Peyer's patch (tissue), 4 donors: Measurements from ENCODE around the gene BIRC7. TPM values are rescaled to one million over a fixed set of nuclear protein-coding genes. Genes with fewer than 3 reads are reported as not detected.

ENCODE experiments used
- DNase-seq, 3 donors: peaks; one replicate each; pipeline ENCODE4 v3.0.0-alpha.2; 2017 to 2019
- H3K27ac ChIP-seq, 4 donors: fragments of 200-600 bp; sonication (generic); one replicate each; pipeline ENCODE4 v1.5.1; 2016 to 2019
- H3K27me3 ChIP-seq, 2 donors: fragments of 200-600 bp; sonication (generic); one replicate each; pipeline ENCODE4 v1.5.1; 2019
- H3K36me3 ChIP-seq, 3 donors: fragments of 200-600 bp; sonication (generic); one replicate each; pipeline ENCODE4 v1.5.1; 2016 to 2019
- H3K4me1 ChIP-seq, 4 donors: fragments of 200-600 bp; sonication (generic); one replicate each; pipeline ENCODE4 v1.5.1; 2016 to 2019
- H3K4me3 ChIP-seq, 4 donors: fragments of 200-600 bp; sonication (generic); 1 replicate in 3 of 4; 2 replicates in 1 of 4; pipeline ENCODE4 v1.5.1; 2016 to 2019; ENCODE audit warnings: mild to moderate bottlenecking in 1 of 4
- H3K9me3 ChIP-seq, 4 donors: fragments of 200-600 bp; sonication (generic); one replicate each; pipeline ENCODE4 v1.5.1; 2016 to 2019; ENCODE audit warnings: mild to moderate bottlenecking in 1 of 4
- CTCF ChIP-seq, 6 experiments: fragments of 450-650 bp in 4 of 6; fragments of 200-600 bp in 2 of 6; sonication (generic) in 1 of 6; IDR thresholded peaks; one replicate each; pipeline ENCODE4 v1.5.1; 2017 to 2019; ENCODE audit warnings: antibody characterized with exemption in 6 of 6, mild to moderate bottlenecking in 3 of 6, moderate library complexity in 1 of 6
- POLR2A ChIP-seq, 2 donors: fragments of 450-650 bp; IDR thresholded peaks; one replicate each; pipeline ENCODE4 v1.5.1; 2017; ENCODE audit warnings: antibody characterized with exemption in 2 of 2, mild to moderate bottlenecking in 2 of 2, moderate library complexity in 2 of 2
- total RNA-seq, 4 donors: library from RNA; depleted of rRNA; stranded (reverse); fragments of >200 nt; gene quantifications; one replicate each; pipeline ENCODE4 v1.1.0, GENCODE V29; 2016

Gene BIRC7
- total RNA-seq, 4 donors from 2014 or later = not detected

GRCh38 chr20:63233061-63233344 is 2.7 kb upstream of the BIRC7 start:
- no peaks in the 10 kb centered on the region for H3K27me3 ChIP-seq
- TF ChIP-seq POLR2A (IDR thresholded peaks at IDR 0.05) = no peak
- no peak for TF ChIP-seq CTCF (IDR thresholded peaks at IDR 0.05)

GRCh38 chr20:63233924-63234323 is 1.8 kb upstream of the BIRC7 start:
- no peaks in the 10 kb centered on the region for H3K27me3 ChIP-seq
- no peak for TF ChIP-seq POLR2A (IDR thresholded peaks at IDR 0.05)
- no peak for TF ChIP-seq CTCF (IDR thresholded peaks at IDR 0.05)
- H3K4me1 ChIP-seq = no peaks in the 10 kb centered on the region
- H3K9me3 ChIP-seq = no peaks in the 10 kb centered on the region
- DNase-seq = no peak
- no peaks in the 10 kb centered on the region for H3K36me3 ChIP-seq
- H3K4me3 ChIP-seq = no peak overlapping the region
- H3K27ac ChIP-seq = no peak overlapping the region

More at GRCh38 chr20:63233061-63233344, 2.7 kb upstream of the BIRC7 start:
- DNase-seq = no peak
- Histone ChIP-seq H3K9me3 (no peaks in the 10 kb centered on the region), H3K36me3 (no peaks in the 10 kb centered on the region), H3K4me1 (no peaks in the 10 kb centered on the region), H3K4me3 (no peak overlapping the region), H3K27ac (no peak overlapping the region)

GRCh38 chr20:63234693-63235398 is 859 bp upstream of the BIRC7 start:
- Histone ChIP-seq H3K27ac (no peak overlapping the region), H3K4me3 (no peak overlapping the region), H3K4me1 (no peaks in the 10 kb centered on the region), H3K27me3 (no peaks in the 10 kb centered on the region), H3K36me3 (no peaks in the 10 kb centered on the region), H3K9me3 (no peaks in the 10 kb centered on the region)
- TF ChIP-seq CTCF (IDR thresholded peaks at IDR 0.05) (peak in 4 of 6 experiments; percentile 21 to 49 (median 31)), POLR2A (IDR thresholded peaks at IDR 0.05) (no peak)
- DNase-seq = no peak

- DNase-seq = no peak
- H3K4me1 ChIP-seq = no peaks in the 10 kb centered on the region
- H3K9me3 ChIP-seq = no peaks in the 10 kb centered on the region
- no peaks in the 10 kb centered on the region for H3K27me3 ChIP-seq
- TF ChIP-seq POLR2A (IDR thresholded peaks at IDR 0.05) (no peak), CTCF (IDR thresholded peaks at IDR 0.05) (no peak)
- no peak overlapping the region for H3K4me3 ChIP-seq
- no peak overlapping the region for H3K27ac ChIP-seq
- no peaks in the 10 kb centered on the region for H3K36me3 ChIP-seq
These were observed 572 bp downstream of the BIRC7 start for GRCh38 chr20:63236116-63236837.

- DNase-seq = no peak
- TF ChIP-seq POLR2A (IDR thresholded peaks at IDR 0.05) (no peak), CTCF (IDR thresholded peaks at IDR 0.05) (no peak)
- no peak overlapping the region for H3K27ac ChIP-seq
- no peaks in the 10 kb centered on the region for H3K4me1 ChIP-seq
- no peak overlapping the region for H3K4me3 ChIP-seq
- no peaks in the 10 kb centered on the region for H3K27me3 ChIP-seq
- H3K36me3 ChIP-seq = no peaks in the 10 kb centered on the region
- H3K9me3 ChIP-seq = no peaks in the 10 kb centered on the region
These were observed 2.3 kb downstream of the BIRC7 start for GRCh38 chr20:63238031-63238430.
